SH-SY5Y (cell line): ENCODE results near the gene RPL7A.

Source experiments
- GATA2 ChIP-seq: IDR thresholded peaks from 2 replicates; pipeline ENCODE4 v1.6.1; 2011; ENCODE audit warnings: mild to moderate bottlenecking, low read depth, low read length
- GATA3 ChIP-seq: IDR thresholded peaks from 2 replicates; pipeline ENCODE4 v1.6.1; 2011; ENCODE audit warnings: low read depth, mild to moderate bottlenecking, low read length, moderate library complexity

- no peak for TF ChIP-seq GATA2
- TF ChIP-seq GATA3: no peak
These were observed 46.5 kb upstream of the RPL7A start for GRCh38 chr9:133301253-133302230.
